OCI-LY7 (cell line): ENCODE measurements around the gene CCDC54.

ENCODE experiments used
- CTCF ChIP-seq: fragments of 200-600 bp; sonication (generic); conservative IDR thresholded peaks from 2 replicates; pipeline ENCODE4 v1.5.1; 2014; ENCODE audit warnings: mild to moderate bottlenecking, antibody characterized with exemption, low read length, moderate library complexity, mixed read lengths
- EZH2phosphoT487 ChIP-seq: fragments of 200-600 bp; sonication (generic); IDR thresholded peaks from 2 replicates; pipeline ENCODE4 v1.6.1; 2018; ENCODE audit warnings: low read depth, borderline replicate concordance, mild to moderate bottlenecking, mixed run types, antibody characterized with exemption, low read length, moderate library complexity, mixed read lengths

GRCh38 chr3:107370907-107371306 lies 6.3 kb upstream of the CCDC54 start:
- no peak for TF ChIP-seq CTCF
- no peak for TF ChIP-seq EZH2phosphoT487
